ENCODE measurements around the gene TMOD2.

TMOD2 gene

GRCh38 chr15:51837792-51838251 lies 86.4 kb downstream of the TMOD2 start:
- peak overlapping the region; percentile 41; the same call in 1 of the 2 replicates for H3K4me3 ChIP-seq (ENCODE audit: low read length)
- TF ChIP-seq ZNF274 (IDR thresholded peaks at IDR 0.05; ENCODE audit: low read depth, low read length), result no peak

GRCh38 chr15:51838270-51838669 lies 86.9 kb downstream of the TMOD2 start:
- TF ChIP-seq ZNF274 (IDR thresholded peaks at IDR 0.05; ENCODE audit: low read depth, low read length), result no peak
- H3K4me3 ChIP-seq (ENCODE audit: low read length), result peak overlapping the region; percentile 41; the same call in 1 of the 2 replicates

GRCh38 chr15:51840692-51841091 lies 89.3 kb downstream of the TMOD2 start:
- no peak for TF ChIP-seq ZNF274 (IDR thresholded peaks at IDR 0.05; ENCODE audit: low read depth, low read length)
- H3K4me3 ChIP-seq (ENCODE audit: low read length), result no peak overlapping the region

- no peak for TF ChIP-seq ZNF274 (IDR thresholded peaks at IDR 0.05; ENCODE audit: low read depth, low read length)
- H3K4me3 ChIP-seq (ENCODE audit: low read length), result no peak overlapping the region
Measured at GRCh38 chr15:51841406-51842040, 90.1 kb downstream of the TMOD2 start.

GRCh38 chr15:51842265-51842664 lies 90.9 kb downstream of the TMOD2 start:
- H3K4me3 ChIP-seq (ENCODE audit: low read length), result no peak overlapping the region
- no peak for TF ChIP-seq ZNF274 (IDR thresholded peaks at IDR 0.05; ENCODE audit: low read depth, low read length)

- TF ChIP-seq ZNF274 (IDR thresholded peaks at IDR 0.05; ENCODE audit: low read depth, low read length), result no peak
- H3K4me3 ChIP-seq (ENCODE audit: low read length), result no peak overlapping the region
Measured at GRCh38 chr15:51842852-51843737, 91.7 kb downstream of the TMOD2 start.

- TF ChIP-seq ZNF274 (IDR thresholded peaks at IDR 0.05; ENCODE audit: low read depth, low read length), result no peak
- H3K4me3 ChIP-seq (ENCODE audit: low read length), result no peak overlapping the region
Measured at GRCh38 chr15:51844747-51845426, 93.5 kb downstream of the TMOD2 start.

- no peak overlapping the region for H3K4me3 ChIP-seq (ENCODE audit: low read length)
- no peak for TF ChIP-seq ZNF274 (IDR thresholded peaks at IDR 0.05; ENCODE audit: low read depth, low read length)
Measured at GRCh38 chr15:51846066-51846462, 94.7 kb downstream of the TMOD2 start.

- H3K4me3 ChIP-seq (ENCODE audit: low read length), result no peak overlapping the region
- no peak for TF ChIP-seq ZNF274 (IDR thresholded peaks at IDR 0.05; ENCODE audit: low read depth, low read length)
Measured at GRCh38 chr15:51846463-51847230, 95.2 kb downstream of the TMOD2 start.

GRCh38 chr15:51848811-51849210 lies 97.4 kb downstream of the TMOD2 start:
- H3K4me3 ChIP-seq (ENCODE audit: low read length), result no peak overlapping the region
- TF ChIP-seq ZNF274 (IDR thresholded peaks at IDR 0.05; ENCODE audit: low read depth, low read length), result no peak

GRCh38 chr15:51849860-51850259 lies 98.5 kb downstream of the TMOD2 start:
- no peak overlapping the region for H3K4me3 ChIP-seq (ENCODE audit: low read length)
- no peak for TF ChIP-seq ZNF274 (IDR thresholded peaks at IDR 0.05; ENCODE audit: low read depth, low read length)

GRCh38 chr15:51853998-51854397 lies 102.6 kb downstream of the TMOD2 start:
- no peak overlapping the region for H3K4me3 ChIP-seq (ENCODE audit: low read length)
- TF ChIP-seq ZNF274 (IDR thresholded peaks at IDR 0.05; ENCODE audit: low read depth, low read length), result no peak

GRCh38 chr15:51855612-51856011 lies 104.2 kb downstream of the TMOD2 start:
- no peak for TF ChIP-seq ZNF274 (IDR thresholded peaks at IDR 0.05; ENCODE audit: low read depth, low read length)
- no peak overlapping the region for H3K4me3 ChIP-seq (ENCODE audit: low read length)

Data from GM08714 (cell line).